Brain pericyte (primary cell): ENCODE measurements around the gene STK24.
"Not testable (repeated sequence)": the region's sequence is repeated elsewhere in the genome, so short reads cannot be mapped to it uniquely, and the experiment has no call there.

Experiments
- DNase-seq: peaks from one replicate; pipeline ENCODE4 v3.0.0-alpha.2; 2012; ENCODE audit warnings: low read depth, low spot score

The STK24 gene

GRCh38 chr13:98576963-98577835 lies at the start of gene STK24:
Gene STK24 (minus strand): TSS chr13:98577107. CDS start chr13:98576786, 321 bp downstream.
- DNase-seq = no peak

DNA sequence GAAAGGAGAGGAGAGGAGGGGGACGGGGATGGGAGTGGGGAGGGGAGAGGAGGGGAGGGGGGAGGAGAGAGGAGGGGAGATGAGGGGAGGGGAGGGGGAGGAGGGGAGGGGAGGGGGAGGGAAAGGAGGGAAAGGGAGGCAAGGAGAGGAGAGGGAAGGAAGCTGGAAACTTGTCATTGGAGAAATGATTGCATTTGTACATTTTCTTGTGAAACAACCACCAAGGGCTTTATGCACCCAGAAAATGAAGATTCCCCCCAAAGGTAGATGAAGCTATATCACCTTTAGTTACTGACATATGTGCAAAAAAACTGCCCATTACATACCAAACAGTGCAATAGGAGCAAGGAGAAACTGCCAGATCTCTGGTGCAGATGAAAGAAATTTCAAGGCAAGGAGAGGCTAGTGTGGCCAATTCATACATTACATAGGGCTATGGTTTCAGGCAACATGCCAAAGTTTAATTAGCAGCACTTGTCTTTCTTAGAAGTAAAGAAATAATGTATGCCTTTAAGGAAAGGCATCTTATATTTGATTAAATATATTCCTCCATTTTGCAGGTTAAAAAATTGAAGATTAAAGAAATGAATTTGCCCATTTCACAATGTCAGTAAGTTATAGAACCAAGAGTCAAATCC lies 49.5 kb upstream of the STK24 start:
- DNase-seq = no peak

- not testable (repeated sequence) for DNase-seq
Observed at GRCh38 chr13:98624589-98624988, 47.7 kb upstream of the STK24 start.

- no peak for DNase-seq
Observed at GRCh38 chr13:98622931-98623331, 46.0 kb upstream of the STK24 start.

GRCh38 chr13:98619556-98619955 lies 42.6 kb upstream of the STK24 start:
- no peak for DNase-seq

- DNase-seq = not testable (repeated sequence)
Observed at GRCh38 chr13:98615595-98615994, 38.7 kb upstream of the STK24 start.

- no peak for DNase-seq
Observed at GRCh38 chr13:98613591-98613990, 36.7 kb upstream of the STK24 start.

- no peak for DNase-seq
Observed at GRCh38 chr13:98609756-98610155, 32.8 kb upstream of the STK24 start.

- DNase-seq = no peak
Observed at GRCh38 chr13:98606296-98606695, 29.4 kb upstream of the STK24 start.

DNA sequence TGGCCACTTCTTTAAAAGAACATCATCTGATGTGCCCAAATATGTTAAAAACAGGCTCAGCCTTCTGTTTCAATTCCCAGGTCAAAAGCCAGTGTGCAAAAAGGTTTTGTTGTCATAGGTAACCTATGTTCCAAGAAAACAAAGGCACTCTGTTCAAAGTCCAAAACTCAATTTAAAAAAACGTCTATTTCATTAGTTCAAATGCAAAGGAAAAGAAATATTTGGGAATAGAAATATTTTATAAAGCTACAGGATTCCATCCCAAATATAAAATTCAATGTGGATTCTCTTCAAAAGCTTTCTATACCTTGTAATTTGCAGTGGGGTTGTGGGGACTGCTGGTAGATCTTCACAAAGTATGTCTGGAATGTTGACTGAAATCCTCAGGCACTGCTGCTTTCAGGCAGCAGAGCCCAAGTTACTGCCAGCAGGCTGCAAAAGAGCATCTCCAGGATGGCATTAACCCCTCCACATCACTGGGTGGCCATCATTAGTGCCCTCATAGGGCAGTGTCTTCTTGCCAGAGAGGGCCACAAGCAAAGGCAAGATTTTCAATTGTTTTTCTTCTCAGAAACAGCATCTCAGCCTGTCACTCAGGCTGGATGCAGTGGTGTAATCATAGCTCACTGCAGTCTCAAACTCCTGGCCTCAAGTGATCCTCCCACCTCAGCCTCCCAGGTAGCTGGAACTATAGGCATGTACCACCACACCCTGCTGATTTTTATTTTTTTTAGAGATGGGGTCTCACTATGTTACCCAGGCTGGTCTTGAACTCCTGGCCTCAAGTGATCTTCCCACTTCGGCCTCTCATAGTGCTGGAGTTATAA lies 22.8 kb upstream of the STK24 start:
- no peak for DNase-seq

DNA sequence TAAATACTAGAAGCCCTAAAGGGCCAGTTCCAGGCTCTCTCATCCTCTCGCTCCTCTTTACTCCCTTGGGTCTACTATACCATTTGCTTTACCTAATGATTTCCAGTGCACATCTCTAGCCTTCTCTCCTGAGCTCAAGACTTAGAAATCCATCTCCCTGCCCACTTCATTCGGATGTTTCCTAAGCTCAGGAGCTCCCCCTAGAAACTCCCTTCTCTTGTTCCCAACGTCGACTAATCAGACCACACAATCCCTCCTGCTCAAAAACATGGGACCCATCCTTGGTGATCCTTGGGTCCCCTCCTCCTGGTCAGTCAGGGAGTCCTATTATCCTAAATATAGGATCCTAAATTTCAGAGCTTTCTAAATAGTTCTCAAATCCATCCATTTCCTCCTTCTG lies 21.1 kb upstream of the STK24 start:
- no peak for DNase-seq

- no peak for DNase-seq
Observed at GRCh38 chr13:98595134-98595533, 18.2 kb upstream of the STK24 start.

DNA sequence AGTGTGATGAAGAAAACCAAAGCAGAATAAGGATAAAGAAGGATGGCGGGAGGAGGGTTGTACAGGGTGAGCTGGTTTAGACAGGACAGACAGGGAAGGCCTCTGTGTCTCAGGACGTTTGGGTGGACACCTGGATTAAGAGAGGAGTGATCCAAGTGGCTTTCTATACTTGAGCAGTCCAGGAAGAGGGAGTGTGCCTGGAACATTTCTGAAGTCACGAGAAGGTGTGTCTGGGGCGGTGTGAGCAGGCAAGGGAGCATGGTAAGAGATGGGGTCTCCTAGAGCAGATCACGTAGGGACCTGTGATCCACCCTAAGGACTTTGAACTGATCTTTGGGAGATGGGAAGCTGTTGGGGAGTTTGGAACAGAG lies 15.4 kb upstream of the STK24 start:
- no peak for DNase-seq

- DNase-seq = no peak
Observed at GRCh38 chr13:98591721-98592361, 14.9 kb upstream of the STK24 start.

DNA sequence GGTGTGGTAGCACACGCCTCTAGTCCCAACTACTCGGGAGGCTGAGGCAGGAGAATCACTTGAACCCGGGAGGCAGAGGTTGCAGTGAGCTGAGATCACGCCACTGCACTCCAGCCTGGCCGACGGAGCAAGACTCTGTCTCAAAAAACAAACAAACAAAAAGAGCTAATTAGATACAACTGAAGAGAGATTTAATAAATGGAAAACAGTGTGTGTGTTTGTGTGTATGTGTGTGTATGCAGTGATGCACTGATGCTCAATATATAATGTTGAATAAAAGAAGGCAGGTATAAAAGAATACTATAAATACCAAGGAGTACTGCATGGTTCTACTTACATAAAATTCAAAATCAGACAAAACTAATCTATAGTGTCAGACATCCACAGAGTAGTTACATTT lies 13.6 kb upstream of the STK24 start:
- DNase-seq = not testable (repeated sequence)

DNA sequence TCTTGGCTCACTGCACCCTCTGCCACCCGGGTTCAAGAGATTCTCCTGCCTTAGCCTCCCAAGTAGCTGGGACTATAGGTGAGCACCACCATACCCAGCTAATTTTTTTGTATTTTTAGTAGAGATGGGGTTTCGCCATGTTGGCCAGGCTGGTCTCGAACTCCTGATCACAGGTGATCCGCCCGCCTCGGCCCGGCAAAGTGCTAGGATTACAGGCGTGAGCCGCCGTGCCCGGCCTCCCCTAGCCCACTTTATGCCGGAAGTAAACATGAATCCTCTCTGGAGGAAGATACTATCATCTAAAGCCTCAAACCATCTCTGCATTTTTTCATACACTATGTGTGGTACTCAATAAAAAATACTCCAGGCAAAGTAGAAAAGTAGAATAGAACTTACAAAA lies 12.6 kb upstream of the STK24 start:
- DNase-seq = not testable (repeated sequence)

DNA sequence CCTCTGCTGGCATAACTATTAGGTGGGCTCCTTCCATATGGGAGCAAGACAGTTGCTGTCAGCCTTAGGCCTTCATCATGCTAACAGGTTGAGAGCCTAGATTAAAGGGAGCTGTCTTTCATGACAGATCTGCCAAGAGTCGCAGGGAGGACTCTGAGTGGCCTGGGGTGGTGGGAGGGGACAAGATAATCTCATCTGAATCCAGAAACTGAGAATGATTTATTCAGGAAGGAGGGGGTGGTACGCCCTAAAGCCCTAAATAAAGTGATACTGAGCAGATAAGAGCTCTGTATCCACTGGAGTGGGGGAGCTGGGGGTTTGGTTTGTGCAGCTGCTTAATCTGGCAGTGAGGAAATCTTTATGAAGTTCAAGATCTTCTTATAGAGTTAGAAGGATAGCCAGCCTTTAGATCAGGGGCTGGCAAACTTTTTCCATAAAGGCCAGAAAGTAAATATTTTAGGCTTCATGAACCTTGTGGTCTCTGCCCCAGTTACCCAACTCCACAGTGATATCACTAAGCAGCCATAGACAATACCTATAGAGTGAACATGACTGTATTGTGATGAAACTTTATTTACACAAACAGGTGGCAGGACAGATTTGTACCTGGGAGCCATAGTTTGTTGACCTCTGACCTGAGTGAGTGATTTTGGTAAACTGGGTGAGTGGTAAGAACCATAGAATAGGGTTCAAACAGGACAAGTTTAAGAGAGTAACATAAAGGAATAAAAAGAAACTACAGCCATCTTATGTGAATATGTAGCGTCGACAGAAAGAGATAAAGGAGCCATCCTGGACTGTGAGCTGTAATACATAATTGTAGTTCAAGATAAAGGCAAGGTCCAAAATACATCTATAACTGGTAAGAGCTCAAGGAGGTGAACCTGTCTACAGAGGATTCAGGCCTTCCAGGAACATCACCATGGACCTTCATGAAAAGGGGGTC lies 9.8 kb upstream of the STK24 start:
- no peak for DNase-seq

DNA sequence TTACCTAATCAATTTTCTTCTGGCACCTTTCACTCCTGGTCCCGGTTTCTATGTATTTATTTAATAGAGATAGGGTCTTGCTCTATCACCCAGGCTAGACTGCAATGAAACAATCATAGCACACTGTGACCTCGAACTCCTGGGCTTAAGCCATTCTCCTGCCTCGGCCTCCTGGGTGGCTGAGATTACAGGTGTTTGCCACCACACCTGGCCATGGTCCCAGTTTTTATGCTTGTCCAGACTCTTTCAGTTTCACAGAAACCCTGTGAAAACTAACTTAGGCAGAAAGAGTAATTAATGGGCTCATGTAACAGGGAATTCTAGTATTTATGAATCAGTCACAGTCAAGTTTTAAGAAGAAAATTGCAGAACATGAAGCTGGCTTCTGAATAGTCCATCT lies 9.0 kb upstream of the STK24 start:
- no peak for DNase-seq

DNA sequence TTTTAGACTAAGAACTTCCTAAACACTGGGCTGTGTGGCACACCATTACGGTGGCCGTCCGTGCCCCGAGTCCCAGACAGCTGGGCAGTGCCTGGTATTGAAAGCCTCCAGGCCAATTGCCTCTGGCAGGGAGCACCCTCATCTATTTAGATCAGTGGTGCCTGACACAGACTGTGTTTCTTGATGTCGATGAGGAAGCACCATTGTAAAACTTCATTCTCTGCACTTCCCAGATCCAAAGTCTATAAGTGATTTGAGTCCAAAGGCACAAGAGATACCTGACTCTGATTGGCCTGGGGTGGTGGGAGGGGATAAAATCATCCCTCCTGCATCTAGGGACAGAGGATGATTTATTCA lies 8.5 kb upstream of the STK24 start:
- DNase-seq = no peak

- no peak for DNase-seq
Observed at GRCh38 chr13:98584668-98585397, 7.9 kb upstream of the STK24 start.
